Cardiac fibroblast (primary cell): Measurements from ENCODE around the gene PLBD1.

ENCODE experiments used
- DNase-seq, 2 donors: peaks; one replicate each; pipeline versions ENCODE4 v3.0.0 to v3.0.0-alpha.2; 2010; ENCODE audit warnings: low read depth in 2 of 2
- H3K4me3 ChIP-seq, 2 donors: replicated peaks in 1 of 2; 1 replicate in 1 of 2; 2 replicates in 1 of 2; pipeline ENCODE4 v1.5.1; 2011; ENCODE audit warnings: low read depth in 2 of 2, low read length in 2 of 2, mild to moderate bottlenecking in 2 of 2, moderate library complexity in 1 of 2
- TF ChIP-seq, protein P1 (sequence below): IDR thresholded peaks from one replicate; pipeline ENCODE4 v1.5.1; 2011; ENCODE audit warnings: low read depth, mild to moderate bottlenecking, low read length, inconsistent platforms

Gene PLBD1

DNA sequence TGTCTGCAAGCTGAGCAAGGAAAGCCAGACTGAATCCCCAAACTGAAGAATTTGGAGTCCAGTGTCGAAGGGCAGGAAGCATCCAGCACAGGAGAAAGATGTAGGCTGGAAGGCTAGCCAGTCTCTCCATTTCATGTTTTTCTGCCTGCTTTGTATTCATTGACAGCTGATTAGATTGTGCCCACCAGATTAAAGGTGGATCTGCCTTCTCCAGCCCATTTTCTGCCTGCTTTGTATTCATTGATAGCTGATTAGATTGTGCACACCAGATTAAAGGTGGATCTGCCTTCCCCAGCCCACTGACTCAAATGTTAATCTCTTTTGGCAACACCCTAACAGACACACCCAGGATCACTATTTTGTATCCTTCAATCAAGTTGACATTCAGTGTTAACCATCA, 85.3 kb downstream of the PLBD1 start:
- no peak overlapping the region for H3K4me3 ChIP-seq
- TF ChIP-seq, protein P1, sequence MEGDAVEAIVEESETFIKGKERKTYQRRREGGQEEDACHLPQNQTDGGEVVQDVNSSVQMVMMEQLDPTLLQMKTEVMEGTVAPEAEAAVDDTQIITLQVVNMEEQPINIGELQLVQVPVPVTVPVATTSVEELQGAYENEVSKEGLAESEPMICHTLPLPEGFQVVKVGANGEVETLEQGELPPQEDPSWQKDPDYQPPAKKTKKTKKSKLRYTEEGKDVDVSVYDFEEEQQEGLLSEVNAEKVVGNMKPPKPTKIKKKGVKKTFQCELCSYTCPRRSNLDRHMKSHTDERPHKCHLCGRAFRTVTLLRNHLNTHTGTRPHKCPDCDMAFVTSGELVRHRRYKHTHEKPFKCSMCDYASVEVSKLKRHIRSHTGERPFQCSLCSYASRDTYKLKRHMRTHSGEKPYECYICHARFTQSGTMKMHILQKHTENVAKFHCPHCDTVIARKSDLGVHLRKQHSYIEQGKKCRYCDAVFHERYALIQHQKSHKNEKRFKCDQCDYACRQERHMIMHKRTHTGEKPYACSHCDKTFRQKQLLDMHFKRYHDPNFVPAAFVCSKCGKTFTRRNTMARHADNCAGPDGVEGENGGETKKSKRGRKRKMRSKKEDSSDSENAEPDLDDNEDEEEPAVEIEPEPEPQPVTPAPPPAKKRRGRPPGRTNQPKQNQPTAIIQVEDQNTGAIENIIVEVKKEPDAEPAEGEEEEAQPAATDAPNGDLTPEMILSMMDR: no peak
- no peak for DNase-seq

DNA sequence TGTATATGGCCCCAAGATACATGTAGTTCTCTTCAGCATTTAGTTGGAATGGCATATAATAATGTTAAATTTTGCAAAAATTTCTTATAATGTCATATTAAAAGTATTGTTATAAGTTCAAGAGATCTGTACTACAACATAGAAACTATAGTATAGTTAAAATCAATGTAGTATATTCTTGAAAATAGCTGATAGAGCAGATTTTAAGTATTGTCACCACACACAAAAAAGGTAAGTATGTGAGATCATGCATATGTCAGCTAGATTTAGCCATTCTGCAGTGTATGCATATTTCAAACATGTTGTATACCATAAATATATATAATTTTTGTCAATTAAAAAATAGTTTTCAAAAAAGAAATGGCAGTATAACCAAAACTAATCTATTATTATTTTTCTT, 86.5 kb downstream of the PLBD1 start:
- no peak overlapping the region for H3K4me3 ChIP-seq
- no peak for DNase-seq
- TF ChIP-seq, protein P1: no peak

DNA sequence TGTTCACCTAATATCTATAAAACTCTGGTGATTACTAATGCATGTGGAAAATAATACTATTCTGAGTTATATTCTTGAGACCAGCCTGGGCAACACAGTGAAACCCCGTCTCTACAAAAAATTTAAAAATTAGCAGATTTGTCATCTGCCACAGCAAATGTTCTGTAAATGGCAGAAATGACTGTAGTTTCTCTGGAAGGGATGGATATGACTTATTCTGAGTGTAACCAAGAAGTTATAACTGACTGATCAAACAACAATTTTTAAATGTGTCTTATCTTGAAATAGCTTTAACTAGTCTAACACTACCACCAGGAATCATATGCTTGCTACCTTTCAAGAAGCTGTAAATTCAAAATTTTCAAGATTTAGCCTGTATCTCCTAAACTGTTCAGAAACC, 88.7 kb downstream of the PLBD1 start:
- no peak overlapping the region for H3K4me3 ChIP-seq
- TF ChIP-seq, protein P1: no peak
- DNase-seq: no peak

DNA sequence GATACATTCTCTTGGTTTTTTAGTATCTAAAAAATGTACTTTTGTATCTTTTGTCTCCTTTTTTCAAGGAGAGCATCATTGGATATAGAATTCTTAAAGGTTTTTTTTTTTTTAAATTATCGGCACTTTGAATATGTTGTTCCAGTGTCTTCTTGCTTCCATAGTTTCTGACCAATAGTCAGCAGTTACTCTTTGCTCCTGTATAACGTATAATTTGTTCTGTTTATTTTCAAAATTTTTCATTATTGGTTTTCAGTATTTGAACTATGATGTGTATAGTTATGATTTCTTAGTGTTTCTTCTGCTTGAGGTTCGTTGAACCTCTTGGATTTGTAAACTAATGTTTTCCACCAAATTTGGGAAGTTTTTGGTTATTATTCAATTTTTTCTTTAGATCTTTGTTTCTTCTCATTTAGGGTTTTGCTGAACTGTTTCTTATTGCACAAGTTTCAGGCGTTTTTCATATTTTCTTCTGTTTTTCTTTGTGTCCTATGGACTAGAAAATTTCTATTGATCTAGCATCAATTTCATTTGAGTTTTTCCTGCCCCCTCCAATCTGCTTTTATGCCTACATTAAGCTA, 93.9 kb downstream of the PLBD1 start:
- TF ChIP-seq, protein P1: no peak
- DNase-seq: peak; percentile 34 to 41
- no peak overlapping the region for H3K4me3 ChIP-seq

DNA sequence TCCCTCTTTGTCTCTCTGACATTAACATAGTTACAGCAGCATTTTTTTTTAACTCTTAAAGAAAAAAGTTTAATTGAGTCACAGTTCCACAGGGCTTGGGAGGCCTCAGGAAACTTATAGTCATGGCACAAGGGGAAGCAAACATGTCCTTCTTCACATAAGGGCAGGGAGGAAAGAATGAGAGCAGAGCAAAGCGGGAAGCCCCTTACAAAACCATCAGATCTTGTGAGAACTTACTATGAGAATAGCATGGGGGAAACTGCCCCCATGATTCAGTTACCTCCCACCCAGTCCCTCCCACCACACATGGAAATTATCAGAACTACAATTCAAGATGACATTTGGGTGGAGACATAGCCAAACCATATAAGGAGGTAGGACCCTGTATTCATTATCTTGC, 96.2 kb downstream of the PLBD1 start:
- DNase-seq: no peak
- no peak overlapping the region for H3K4me3 ChIP-seq
- TF ChIP-seq, protein P1: no peak

DNA sequence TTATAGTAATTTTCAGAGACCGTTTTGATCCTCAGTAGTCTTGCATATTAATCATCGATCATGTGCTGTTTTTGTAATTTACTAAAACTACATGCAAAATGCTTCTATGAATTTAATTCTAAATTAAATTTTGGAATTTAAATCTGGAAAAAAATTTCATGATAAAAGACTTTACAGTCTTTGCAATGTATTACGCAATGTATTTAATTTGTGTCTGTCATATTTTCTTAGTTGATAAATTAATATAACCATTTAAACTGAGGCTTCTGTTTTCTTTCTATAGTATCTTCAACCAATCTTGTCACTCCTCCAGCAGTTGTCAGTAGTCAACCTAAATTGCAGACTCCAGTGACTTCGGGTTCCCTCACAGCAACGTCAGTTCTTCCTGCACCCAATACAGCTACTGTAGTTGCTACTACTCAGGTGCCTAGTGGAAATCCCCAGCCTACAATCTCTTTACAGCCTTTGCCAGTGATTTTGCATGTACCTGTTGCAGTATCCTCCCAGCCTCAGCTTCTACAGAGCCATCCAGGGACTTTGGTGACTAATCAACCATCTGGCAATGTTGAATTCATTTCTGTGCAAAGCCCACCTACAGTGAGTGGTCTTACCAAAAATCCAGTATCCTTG, 107.4 kb downstream of the PLBD1 start:
- TF ChIP-seq, protein P1: no peak
- no peak for DNase-seq
- H3K4me3 ChIP-seq: no peak overlapping the region
